HG03442 (cell line): Measurements from ENCODE around the gene MBNL1.
A peak's percentile ranks its signal among the peaks of the same experiment; 100 is the strongest.

Experiments used
- ATAC-seq: cut with Tn5 transposase; IDR thresholded peaks from one replicate; pipeline ENCODE4 v1.9.1; 2021; ENCODE audit warnings: mild to moderate bottlenecking, moderate library complexity; ENCODE audit not compliant: unreplicated experiment

MBNL1 gene

DNA sequence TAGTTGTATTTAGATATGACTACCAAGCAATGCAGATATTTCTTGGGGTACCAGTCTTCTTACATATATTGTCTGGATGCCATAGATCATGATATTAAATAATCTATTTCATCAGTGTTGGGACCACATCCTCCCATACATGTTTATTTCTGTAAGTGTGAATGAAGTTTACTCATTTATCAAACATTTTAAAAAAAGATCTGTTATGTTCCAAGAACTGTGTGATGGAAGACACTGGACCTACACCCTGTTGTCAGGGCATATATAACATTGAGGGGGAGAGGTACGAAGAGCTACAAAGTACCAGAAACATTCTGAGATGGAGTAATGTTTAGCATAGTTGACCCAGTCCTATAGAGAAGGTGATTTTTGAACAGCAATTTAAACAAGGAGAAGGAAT, 26.6 kb downstream of the MBNL1 start:
- ATAC-seq = no peak

DNA sequence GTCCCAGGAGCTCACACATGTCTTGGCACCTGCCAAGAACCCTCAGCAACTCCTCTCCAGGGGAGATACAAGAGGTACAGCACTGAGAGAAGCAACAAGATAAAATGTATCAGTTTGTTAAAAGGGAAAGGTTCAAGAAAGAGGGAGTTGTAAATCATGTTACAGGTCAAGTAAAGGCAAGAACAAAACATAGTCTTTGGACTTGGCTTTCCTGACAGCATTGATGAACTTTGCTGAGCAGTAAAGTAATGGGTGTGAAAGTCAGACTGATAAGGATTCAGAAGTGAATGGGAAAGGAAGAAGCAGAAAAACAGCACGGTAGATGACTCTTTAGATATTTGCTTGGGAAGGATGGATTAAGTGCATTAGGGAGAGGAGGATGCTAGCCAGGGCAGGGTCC, 27.1 kb downstream of the MBNL1 start:
- no peak for ATAC-seq

DNA sequence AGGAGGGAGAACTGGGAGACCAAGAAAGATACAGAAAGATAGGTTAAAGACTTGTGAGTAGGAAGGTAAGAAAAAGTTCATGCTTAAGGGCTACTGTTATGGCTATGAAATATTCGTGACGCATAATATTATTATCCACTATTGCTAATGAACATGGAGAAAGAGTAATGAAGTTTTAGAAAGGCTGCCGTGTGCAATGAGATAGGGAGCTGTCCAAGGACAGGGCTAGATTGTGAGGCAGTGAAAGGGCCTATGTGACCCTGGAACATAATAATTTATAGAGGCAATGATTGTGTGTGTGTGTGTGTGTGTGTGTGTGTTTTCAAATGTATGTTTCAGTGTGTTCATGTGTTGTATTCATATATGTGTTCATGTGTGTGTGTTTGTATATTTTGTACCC, 27.7 kb downstream of the MBNL1 start:
- ATAC-seq = no peak

DNA sequence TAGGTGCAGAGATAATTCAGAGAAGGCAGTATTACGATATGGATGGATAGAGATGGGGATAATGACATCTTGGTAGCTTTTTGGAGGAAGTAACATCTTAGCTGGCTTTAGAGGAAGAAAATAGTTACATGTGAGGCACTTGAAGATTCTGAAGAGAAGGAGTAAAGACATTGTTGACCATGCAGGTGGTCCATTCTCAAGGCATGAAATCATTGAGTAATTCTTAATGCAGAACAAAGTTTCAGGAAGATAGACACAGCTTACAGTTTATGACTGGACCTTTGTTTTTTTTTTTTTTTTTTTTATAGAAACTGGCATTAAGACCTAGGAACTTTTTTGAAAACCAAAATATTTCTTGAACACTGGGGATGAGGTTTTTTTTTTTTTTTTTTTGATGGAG, 28.2 kb downstream of the MBNL1 start:
- ATAC-seq = no peak

DNA sequence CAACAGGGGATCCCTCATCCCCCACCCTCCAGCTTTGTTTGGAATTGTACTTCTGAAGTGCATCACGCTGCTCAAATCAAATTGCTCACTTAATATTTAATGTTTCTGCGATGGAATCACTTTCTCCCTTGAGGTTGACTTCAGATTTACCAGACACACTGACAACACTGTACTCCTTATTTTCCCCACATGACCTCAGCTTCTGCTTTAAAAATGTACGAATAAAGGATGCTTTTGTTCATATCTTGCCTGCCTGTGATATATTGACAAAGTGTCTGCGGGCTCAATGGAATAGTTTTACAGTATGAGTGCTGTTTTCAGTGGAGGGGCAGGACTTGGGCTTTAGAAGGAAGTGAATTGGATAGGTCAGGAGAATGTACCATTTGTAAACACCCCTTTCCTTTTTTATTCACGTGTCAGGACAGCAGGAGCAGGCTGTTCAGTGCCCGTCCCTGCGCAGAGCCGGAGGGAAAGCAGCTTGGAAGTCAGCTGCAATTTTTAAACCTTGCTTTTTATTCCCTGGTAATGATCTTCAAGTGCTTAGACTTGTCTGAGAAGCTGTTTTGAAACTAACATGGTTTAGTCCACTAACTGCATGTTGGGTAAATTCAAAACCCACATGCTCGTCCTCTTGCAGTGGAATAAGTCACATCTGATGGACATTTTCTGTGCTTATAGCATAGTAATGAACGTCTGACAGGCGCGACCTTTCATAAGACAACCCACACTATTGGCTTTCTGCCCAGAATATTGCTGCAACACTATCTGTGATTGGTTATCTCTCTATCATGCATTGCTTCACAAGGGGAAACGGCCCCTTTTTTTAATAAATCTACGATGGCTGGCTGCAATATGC, 29.9 kb downstream of the MBNL1 start:
- peak; percentile 63 for ATAC-seq

DNA sequence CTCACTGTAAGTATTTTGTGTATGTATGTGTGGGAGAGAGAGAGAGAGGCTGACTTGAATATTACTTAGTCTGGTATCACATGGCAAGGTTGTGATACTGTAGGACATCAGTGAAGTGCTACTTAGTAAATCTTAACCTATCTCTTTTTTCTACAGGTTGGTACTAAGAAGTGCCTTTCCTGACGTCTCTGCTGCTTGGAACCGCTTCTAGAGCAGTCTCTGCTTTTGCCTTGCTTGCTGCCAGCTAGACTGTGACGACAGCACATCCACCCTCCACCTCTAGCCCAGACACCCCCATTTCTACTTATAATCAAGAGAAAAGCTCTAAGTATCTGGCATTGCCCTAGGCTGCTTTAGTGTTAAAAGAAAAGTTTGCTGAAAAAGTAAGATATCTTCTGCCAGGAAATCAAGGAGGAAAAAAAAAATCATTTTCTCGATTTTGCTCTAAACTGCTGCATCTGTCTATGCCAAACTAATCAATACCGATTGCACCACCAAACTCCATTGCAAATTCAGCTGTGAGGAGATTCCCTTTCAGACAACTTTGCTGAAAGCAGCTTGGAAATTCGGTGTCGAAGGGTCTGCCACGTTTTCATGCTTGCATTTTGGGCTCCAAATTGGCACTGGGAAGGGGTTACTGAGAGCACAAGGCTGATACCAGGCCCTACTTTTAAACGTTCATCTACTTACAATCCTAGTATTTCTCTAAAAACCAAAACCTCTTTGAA, 30.7 kb downstream of the MBNL1 start:
- ATAC-seq = peak; percentile 6

DNA sequence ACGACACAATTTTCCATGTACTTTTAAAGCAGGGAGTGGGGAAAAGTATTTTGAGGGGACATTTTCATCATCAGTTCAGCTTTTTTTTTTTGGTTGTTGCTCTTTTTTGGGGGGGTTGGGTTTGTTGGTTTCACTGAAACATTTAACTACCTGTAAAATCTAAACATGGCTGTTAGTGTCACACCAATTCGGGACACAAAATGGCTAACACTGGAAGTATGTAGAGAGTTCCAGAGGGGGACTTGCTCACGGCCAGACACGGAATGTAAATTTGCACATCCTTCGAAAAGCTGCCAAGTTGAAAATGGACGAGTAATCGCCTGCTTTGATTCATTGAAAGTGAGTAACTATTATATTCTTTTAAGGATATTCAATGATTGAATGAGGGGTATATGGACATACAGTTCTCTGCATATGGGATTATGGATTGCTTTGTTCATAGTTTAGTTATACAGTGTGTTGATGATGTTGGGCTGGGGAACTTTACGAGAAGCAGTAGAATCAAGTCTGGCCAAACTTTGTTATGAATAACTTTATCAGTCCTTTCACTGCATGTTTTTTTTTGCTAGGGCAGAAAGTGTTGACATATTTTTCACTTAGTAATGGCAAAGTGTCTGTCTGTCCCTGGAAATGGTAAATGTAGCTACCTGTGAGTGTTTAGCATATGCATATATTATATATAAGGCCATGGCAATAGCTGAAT, 31.5 kb downstream of the MBNL1 start:
- ATAC-seq = no peak

DNA sequence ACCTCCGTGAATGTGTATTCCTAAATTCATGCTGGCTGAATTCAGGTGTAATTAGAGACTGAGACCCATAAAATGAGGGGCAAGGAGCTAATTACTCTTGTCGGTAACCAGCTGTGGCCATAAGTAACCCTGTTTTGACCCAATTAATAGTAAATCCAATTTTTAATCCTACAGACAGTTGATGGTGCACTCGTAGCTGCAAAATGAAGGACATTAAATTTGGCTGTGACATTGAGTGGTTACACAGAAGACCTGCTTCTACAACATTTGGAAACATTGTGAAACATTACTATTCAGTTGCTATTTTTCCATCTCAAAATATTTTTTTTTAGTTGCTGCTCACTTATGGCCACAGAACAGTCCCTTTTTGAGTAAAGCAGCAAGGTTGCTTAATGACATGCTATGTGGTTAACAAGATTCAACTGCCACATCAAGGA, 33.0 kb downstream of the MBNL1 start:
- ATAC-seq = no peak

DNA sequence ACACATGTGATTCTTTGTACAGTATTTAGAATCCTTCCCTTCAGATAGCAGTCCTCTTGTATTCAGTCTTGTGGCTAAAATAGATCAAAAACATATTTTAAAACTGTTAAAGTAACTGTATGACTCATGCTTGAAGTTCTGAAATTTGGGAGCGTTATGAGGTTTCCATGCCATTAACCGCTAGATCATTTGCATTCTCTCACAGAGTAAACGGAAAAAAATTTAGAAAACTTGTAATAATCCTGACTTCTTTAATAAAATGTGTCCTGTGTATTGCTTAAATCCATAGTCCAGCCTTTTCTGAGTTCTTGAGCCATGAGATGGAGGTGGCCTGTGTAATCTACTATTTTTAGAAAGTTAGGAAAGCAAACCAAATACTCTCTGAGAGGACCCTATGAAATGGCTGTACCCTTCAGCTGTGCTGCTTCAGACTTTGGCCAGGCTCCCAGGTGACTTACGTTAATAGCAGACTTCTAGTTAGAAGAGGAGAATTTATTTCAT, 33.8 kb downstream of the MBNL1 start:
- peak; percentile 72 for ATAC-seq

DNA sequence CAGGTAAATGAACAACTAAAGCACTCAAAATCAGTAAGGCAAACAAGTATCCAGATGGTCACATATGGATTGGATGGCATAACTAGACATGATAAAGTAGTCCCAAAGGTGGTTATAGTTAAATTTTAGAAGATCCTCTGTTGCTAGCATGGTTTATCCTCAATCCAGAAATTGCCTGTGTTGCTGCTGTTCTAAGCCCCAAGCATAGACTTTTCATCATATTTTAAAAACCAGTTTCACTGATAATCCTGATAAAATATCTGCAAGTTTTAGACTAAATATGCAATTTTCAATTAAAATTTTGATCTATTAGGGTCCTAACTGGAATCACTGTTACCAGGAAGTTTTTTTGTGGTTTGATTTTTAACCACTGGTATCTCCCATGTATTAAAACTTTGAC, 35.4 kb downstream of the MBNL1 start:
- ATAC-seq = no peak

DNA sequence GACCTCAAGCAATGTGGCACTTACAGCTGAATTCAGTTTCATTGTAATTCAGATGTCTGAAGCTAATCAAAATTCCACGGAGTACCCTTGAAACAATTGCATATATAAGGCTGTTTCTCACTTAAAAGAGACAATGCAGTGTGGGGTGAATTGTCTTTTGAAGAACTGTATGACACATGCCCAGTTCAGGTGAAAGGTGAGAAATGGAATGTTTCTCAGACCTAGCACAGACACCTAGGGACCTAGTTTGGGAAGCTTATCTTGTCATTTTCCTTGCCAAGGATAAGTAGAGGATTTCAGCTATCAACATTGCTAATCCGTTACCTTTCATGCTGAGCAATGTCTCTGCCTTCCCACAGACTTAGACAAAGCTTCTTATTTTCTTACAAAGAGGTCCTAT, 36.3 kb downstream of the MBNL1 start:
- ATAC-seq = no peak

DNA sequence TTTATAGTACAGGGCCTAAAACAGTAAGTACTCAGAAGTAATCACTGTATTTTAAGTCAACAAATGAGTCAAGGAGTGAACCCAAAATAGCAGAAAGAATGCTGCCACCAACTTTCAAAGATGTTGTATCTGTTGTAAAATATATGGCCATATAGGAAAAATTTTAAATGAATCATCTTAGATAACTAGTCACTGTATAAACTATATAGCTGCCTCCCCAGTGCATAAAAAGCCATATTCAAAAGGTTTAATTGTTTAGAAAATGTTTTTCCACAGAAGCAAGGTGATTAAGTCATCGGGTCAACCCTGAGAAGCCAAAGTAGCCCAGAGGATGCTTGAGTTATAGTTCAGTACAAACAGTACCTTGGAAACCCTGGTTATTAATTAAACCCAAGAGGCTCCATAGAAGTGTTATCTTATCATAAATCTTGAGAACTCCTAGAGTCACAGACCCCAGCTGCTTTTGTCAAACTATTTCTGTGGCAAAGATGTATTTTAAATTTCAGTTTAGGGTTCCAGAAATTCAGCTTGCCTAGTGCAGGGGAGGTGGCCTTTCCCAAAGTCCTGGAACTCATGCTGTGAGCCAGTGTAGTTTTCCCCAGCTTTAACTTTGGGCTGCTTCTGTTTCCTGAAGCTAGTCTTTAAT, 39.2 kb downstream of the MBNL1 start:
- no peak for ATAC-seq

DNA sequence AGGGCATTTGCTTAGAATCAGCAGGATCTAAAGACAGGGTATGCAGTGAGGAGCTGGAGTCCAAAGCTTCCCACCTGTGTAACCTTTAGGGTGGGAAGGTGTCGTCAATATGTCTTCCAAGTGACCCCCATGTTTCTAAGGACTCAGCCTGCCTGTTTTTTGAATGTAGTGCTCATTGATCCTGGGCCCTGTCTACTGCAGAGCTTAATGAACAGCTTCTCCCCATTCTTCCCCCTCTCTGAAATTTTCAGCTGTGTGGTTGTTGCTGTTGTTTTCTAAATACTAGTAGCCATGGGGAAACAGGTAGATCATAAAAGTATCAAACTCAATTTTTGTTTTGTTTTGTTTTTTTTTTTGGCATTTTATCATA, 39.7 kb downstream of the MBNL1 start:
- no peak for ATAC-seq

DNA sequence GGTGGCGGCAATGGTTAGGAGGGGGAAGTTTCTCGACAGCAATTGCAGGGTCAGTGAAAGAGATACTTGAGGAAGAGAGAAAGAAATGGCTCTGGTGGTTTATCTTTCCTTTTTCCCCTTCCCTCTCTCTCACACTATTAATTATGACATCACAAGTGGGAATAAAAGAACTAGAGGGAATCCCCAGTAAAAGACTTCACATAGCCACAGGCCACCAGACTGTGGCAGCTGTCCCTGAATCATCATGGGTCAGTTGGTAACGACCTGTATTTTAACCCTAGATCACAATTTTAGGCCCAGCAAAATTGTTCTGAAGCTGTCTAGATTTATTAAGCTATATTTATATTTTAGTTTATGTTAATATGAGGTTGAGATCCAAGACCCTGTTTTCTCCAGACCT, 40.3 kb downstream of the MBNL1 start:
- no peak for ATAC-seq

DNA sequence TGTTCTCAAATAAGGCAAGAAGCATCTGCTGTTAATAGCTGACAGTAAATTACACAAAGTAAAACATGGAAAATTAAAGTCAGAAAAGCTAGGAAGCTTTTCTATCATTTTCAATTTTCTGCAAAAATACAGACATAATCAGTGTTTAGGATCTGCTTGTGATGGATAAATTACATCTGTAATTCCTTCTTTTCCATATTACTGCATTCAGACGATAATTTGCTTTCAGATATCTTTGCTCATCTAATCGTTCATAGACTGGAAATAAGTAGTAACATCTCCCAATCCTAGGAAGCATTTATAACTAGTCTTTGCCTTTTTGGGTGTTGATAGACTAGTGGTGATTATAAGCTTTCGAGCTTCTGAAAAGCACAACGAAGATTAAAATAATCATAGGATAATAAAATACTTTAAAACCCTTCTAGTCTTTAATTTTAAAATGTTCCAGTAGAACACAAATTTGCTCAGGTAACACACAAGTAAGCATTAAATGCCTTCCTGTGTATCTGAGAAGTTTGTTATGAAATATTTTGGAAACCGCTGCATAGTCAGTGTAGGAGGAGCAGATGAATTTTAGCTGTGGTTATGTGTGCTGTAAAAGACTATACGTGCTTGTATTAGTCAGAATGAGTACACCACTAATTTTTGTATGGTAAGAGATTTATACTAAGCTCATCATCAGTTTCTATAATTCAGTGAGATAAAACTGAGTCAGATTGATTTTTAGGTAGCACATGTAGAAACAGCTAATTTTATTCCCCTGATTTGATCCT, 41.0 kb downstream of the MBNL1 start:
- ATAC-seq = peak; percentile 71

DNA sequence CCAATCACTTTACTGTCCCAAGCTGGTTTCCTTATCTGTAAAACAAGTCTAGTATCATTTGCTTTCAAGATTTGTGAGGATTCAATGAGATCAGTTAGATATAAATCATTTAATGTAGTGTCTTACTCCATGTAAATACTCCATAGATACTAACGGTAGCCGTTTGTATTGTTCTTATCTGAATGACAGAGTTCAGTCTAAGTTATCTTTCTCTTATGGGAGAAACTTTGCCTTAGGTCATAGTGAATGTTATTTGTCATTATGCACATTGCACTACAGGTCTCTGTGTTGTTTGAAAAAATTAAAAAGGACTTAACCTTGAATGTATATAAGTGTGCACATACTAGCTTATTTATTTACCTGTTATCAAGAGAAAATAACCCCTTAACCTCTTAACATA, 44.7 kb downstream of the MBNL1 start:
- no peak for ATAC-seq

DNA sequence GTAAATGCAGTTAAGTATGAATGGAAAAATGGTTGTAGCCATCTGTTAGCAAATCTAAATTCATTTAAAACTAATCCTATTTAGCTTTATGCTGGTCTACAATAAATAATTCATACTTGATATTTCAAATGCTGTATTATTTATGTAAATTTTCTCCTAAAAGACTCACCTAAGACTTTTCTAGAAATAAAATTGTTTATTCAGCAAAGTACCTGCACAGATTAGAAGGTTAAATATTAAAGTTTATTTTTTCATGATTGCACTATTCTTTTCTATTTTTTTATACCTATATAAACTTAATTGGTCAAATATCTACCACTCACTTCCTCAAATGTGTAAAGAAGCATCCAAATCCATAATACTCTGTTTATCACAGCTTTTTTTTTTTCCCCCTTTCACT, 45.2 kb downstream of the MBNL1 start:
- ATAC-seq = no peak

DNA sequence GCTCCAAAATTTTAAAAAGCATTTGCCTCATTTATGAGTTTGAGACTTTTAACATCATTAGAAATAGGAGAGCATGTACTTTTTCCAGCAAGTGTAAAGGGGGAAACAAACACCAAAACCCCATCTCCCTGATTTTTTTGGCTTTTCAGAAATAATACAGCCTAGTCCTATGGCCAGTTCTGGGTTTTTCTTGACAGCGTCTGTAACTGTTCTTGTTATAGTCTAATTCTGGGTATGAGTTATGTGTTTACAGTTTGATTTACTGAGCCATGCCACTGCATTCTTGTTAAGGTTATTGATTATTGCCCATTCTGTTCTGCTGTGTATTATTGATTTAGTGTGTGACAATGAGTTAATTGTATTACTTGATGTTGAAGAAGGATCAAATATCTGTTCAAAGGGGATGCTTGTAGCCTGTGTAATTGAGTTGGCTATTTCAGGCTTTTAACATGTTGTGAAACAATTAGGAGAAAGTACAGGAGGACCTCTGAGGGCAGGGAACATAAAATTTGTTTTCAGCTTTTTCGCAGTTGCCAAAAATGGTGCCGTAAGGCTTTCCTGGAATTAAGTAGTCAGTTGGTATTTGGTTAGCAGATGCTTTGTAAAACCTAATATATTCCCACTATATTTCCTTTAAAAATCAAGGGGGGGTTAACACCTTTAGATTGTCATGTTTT, 46.1 kb downstream of the MBNL1 start:
- ATAC-seq = no peak

DNA sequence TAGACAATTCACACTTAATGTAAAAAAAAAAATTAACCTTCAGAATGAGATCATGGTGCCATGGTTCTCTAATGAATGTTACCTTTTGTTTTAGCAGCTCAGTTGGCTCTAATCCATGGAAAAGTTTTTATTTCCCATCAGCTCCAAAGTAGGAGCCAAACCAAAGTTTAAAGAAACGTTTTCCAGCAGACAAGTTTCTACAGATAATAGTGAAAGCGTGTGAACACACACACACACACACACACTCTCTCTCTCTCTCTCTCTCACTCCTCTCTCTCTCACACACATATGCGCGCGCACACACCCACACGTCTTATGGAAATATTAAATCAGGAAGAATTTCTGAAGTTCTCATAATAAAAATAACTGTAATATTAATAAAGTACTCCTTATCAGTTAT, 46.9 kb downstream of the MBNL1 start:
- ATAC-seq = no peak

DNA sequence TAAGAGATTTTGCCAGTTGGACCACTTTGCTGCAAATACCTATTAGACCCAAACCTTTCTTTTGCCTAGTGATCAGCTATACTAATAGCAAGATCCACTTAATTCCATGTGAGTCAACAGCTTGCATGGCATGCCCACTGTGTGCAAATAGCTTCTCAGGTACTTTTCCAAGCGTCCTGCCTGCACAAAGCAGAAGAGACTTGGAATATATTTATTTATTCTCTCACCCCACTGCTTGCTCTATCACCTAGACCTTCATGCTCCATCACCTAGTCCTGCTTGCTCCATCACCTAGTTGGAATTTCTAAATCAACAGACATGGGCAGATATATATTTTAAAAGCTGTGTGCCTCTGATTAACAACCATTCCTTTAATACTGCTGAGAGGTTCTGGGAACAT, 47.6 kb downstream of the MBNL1 start:
- no peak for ATAC-seq
